ENCODE measurements around the gene TECPR2. TPM values are rescaled to one million over a fixed set of nuclear protein-coding genes. Genes with fewer than 3 reads are reported as not detected.

Gene TECPR2
- total and polyA plus RNA-seq, 2 of the 13 experiments (the other 11 are each of a cell fraction or from before 2014, with no cell fraction given) = 3.5 to 5.7 TPM

DNA sequence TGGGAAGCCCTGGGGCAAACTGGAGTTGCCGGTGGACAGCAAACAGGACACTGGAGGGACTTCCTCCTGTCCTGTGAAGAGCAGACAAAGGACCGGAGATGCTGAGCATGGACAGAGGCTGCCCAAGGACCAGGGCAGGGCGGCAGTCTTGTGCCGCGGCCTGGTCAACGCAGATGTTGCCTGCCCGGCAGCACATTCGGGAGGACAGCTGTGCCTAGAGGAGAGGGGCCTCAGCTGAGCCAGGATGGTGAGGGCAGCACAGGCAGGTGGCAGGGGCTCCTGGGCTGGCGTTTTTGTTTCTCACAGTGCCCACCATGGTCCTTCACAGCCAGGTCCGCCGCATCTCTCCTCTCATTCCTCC lies 133.6 kb downstream of the TECPR2 start (continued):
- TF ChIP-seq BHLHE40 (IDR thresholded peaks at IDR 0.05; ENCODE audit: low read length) = no peak
- TF ChIP-seq HHEX (CRISPR knock-in tag; IDR thresholded peaks at IDR 0.05) = no peak
- no peak for TF ChIP-seq RBM22 (optimal IDR thresholded peaks at IDR 0.05; ENCODE audit: low read length)
- no peak for TF ChIP-seq ZEB1 (IDR thresholded peaks at IDR 0.05; ENCODE audit: insufficient replicate concordance, low read depth)
- TF ChIP-seq, protein P1, sequence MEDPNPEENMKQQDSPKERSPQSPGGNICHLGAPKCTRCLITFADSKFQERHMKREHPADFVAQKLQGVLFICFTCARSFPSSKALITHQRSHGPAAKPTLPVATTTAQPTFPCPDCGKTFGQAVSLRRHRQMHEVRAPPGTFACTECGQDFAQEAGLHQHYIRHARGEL (CRISPR knock-in tag; IDR thresholded peaks at IDR 0.05) = no peak
- TF ChIP-seq SRSF9 (IDR thresholded peaks at IDR 0.05; ENCODE audit: borderline replicate concordance, insufficient read depth, low read depth, low read length, poor library complexity, severe bottlenecking) = no peak
- TF ChIP-seq, protein P2, sequence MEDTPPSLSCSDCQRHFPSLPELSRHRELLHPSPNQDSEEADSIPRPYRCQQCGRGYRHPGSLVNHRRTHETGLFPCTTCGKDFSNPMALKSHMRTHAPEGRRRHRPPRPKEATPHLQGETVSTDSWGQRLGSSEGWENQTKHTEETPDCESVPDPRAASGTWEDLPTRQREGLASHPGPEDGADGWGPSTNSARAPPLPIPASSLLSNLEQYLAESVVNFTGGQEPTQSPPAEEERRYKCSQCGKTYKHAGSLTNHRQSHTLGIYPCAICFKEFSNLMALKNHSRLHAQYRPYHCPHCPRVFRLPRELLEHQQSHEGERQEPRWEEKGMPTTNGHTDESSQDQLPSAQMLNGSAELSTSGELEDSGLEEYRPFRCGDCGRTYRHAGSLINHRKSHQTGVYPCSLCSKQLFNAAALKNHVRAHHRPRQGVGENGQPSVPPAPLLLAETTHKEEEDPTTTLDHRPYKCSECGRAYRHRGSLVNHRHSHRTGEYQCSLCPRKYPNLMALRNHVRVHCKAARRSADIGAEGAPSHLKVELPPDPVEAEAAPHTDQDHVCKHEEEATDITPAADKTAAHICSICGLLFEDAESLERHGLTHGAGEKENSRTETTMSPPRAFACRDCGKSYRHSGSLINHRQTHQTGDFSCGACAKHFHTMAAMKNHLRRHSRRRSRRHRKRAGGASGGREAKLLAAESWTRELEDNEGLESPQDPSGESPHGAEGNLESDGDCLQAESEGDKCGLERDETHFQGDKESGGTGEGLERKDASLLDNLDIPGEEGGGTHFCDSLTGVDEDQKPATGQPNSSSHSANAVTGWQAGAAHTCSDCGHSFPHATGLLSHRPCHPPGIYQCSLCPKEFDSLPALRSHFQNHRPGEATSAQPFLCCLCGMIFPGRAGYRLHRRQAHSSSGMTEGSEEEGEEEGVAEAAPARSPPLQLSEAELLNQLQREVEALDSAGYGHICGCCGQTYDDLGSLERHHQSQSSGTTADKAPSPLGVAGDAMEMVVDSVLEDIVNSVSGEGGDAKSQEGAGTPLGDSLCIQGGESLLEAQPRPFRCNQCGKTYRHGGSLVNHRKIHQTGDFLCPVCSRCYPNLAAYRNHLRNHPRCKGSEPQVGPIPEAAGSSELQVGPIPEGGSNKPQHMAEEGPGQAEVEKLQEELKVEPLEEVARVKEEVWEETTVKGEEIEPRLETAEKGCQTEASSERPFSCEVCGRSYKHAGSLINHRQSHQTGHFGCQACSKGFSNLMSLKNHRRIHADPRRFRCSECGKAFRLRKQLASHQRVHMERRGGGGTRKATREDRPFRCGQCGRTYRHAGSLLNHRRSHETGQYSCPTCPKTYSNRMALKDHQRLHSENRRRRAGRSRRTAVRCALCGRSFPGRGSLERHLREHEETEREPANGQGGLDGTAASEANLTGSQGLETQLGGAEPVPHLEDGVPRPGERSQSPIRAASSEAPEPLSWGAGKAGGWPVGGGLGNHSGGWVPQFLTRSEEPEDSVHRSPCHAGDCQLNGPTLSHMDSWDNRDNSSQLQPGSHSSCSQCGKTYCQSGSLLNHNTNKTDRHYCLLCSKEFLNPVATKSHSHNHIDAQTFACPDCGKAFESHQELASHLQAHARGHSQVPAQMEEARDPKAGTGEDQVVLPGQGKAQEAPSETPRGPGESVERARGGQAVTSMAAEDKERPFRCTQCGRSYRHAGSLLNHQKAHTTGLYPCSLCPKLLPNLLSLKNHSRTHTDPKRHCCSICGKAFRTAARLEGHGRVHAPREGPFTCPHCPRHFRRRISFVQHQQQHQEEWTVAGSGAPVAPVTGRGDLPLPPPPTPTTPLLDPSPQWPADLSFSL (CRISPR knock-in tag; IDR thresholded peaks at IDR 0.05) = no peak
- TF ChIP-seq, protein P3, sequence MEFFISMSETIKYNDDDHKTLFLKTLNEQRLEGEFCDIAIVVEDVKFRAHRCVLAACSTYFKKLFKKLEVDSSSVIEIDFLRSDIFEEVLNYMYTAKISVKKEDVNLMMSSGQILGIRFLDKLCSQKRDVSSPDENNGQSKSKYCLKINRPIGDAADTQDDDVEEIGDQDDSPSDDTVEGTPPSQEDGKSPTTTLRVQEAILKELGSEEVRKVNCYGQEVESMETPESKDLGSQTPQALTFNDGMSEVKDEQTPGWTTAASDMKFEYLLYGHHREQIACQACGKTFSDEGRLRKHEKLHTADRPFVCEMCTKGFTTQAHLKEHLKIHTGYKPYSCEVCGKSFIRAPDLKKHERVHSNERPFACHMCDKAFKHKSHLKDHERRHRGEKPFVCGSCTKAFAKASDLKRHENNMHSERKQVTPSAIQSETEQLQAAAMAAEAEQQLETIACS (CRISPR knock-in tag; IDR thresholded peaks at IDR 0.05) = no peak
- TF ChIP-seq GABPA (IDR thresholded peaks at IDR 0.05; ENCODE audit: low read depth, low read length) = no peak
- no peak for TF ChIP-seq GABPA (CRISPR knock-in tag; IDR thresholded peaks at IDR 0.05; ENCODE audit: low read depth)
- no peak for TF ChIP-seq WIZ (CRISPR knock-in tag; IDR thresholded peaks at IDR 0.05)
